ENCODE data around the gene FKBP6. TPM values are rescaled to one million over a fixed set of nuclear protein-coding genes. Genes with fewer than 3 reads are reported as not detected.
A peak's percentile ranks its signal among the peaks of the same experiment; 100 is the strongest.
"Not testable (repeated sequence)": the region's sequence is repeated elsewhere in the genome, so short reads cannot be mapped to it uniquely, and the experiment has no call there.

FKBP6 gene
- total RNA-seq, 1 donor, result not detected

- H3K4me3 ChIP-seq (ENCODE audit: low read depth, low read length); DNase-seq (ENCODE audit: low read depth): not testable (repeated sequence)
Measured at GRCh38 chr7:73323434-73324080, 4.4 kb upstream of the FKBP6 start.

DNA sequence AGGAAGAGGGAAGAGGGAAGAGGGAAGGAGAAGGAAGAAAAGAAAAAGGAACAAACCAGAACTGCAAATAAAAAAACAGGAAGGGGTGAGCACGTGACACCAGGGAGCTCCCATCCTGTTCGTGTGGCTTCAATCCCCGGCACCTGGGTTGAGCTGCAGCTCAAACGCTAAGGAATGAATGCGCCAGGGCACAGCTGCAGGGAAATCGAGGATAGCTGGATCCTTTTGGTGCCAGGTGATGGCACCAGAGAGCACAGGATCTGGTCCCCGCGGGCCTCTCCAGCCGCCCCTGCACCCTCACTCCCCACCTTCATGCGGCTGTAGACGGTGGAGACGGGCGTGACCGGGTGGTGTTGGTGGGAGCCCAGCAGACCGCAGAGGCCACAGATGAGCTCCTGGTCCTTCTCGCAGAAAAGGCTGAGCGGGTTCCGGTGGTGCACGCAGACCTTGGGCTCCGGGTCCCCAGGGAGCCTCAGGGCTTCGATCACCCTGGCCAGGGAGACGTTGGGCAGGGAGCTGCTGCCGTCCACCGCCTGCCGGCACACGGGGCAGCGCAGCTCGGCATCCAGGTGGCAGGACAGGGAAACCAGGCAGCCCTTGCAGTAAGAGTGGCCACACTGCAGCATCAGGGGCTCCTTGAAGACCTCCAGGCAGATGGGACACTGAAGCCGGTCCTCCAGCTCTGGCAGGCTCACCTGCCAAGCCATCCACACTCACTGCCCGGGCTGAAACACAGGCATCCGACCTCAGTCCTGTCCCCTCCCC is 3.7 kb upstream of the FKBP6 start:
- peak; percentile 40 for DNase-seq (ENCODE audit: low read depth)
- TF ChIP-seq, protein P1, sequence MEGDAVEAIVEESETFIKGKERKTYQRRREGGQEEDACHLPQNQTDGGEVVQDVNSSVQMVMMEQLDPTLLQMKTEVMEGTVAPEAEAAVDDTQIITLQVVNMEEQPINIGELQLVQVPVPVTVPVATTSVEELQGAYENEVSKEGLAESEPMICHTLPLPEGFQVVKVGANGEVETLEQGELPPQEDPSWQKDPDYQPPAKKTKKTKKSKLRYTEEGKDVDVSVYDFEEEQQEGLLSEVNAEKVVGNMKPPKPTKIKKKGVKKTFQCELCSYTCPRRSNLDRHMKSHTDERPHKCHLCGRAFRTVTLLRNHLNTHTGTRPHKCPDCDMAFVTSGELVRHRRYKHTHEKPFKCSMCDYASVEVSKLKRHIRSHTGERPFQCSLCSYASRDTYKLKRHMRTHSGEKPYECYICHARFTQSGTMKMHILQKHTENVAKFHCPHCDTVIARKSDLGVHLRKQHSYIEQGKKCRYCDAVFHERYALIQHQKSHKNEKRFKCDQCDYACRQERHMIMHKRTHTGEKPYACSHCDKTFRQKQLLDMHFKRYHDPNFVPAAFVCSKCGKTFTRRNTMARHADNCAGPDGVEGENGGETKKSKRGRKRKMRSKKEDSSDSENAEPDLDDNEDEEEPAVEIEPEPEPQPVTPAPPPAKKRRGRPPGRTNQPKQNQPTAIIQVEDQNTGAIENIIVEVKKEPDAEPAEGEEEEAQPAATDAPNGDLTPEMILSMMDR (IDR thresholded peaks at IDR 0.05; ENCODE audit: insufficient read depth, low read depth, low read length), result peak; percentile 53
- not testable (repeated sequence) for H3K4me3 ChIP-seq (ENCODE audit: low read depth, low read length)

DNA sequence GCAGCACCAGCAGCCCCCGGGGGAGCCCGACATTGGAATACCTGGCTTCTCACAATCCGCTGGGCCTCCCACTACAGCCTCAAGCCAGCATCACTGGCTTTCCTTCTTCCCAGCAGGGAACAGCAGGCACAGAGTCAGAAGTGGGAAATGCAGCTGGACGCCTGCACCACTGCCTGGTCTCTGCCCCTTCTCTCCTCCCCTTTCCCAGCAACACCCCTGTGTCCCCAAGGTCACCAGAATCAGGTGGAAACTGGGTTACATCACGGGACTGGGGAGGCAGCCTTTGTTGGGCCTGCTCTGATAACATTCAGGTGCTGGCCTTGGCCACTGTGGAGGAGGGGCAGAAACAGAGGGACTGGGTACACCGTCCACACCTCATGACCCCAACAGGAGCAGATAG is 2.5 kb upstream of the FKBP6 start:
- not testable (repeated sequence) for DNase-seq (ENCODE audit: low read depth); H3K4me3 ChIP-seq (ENCODE audit: low read depth, low read length)

- not testable (repeated sequence) for H3K4me3 ChIP-seq (ENCODE audit: low read depth, low read length); DNase-seq (ENCODE audit: low read depth)
Measured at GRCh38 chr7:73327449-73327848, 512 bp upstream of the FKBP6 start.

- H3K4me3 ChIP-seq (ENCODE audit: low read depth, low read length), result no peak overlapping the region
- no peak for DNase-seq (ENCODE audit: low read depth)
- TF ChIP-seq, protein P1 (IDR thresholded peaks at IDR 0.05; ENCODE audit: insufficient read depth, low read depth, low read length), result no peak
Measured at GRCh38 chr7:73328696-73329095, 735 bp downstream of the FKBP6 start.

DNA sequence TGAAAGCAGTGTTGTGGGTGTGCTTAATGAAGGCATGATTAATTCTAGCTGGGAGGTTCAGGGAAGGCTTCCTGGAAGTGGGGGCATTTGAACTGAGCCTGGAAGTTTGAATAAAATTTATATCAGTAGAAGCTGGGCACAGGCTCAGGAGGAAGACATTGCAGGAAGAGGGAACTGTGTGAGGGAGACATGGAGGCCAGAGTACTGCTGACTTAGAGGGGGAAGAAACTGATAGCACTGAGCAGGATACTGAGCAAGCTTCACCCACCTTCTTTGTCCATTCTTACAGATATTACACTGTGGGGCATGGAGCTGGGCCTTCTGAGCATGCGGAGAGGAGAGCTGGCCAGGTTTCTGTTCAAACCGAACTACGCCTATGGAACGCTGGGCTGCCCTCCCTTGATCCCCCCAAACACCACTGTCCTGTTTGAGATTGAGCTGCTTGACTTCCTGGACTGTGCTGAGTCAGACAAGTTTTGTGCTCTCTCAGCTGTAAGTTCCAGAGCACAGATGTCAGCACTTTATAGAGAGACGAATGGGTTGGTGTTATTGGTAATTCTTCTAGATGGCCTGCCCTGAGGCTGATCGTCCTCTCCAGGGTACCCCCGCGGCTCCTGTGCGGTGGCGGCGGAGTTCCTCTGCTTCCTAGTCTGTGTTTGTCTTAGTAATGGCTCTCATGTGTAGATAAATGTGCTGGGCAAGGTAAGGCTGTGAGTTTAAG is 2.1 kb downstream of the FKBP6 start:
- peak; percentile 29 for DNase-seq (ENCODE audit: low read depth)
- H3K4me3 ChIP-seq (ENCODE audit: low read depth, low read length), result no peak overlapping the region
- TF ChIP-seq, protein P1 (IDR thresholded peaks at IDR 0.05; ENCODE audit: insufficient read depth, low read depth, low read length), result no peak

DNA sequence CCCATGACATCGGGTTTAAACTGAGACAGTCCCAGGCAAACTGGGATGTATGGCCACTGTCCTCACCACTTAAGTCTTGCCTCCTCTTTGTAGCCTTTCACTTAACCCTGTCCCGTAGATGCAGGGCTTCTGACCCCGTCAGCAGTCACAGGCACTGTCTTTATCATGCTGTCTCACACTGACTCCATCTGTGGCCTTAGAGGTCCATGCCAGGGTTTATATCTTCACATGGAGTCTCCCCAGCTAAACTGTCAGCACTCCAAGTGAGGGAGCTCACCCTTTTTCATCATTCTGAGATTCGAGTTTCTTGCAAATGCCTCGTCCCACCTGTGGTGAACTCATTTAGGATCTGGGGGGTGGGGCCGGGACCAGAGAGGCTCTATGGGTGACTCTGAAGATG is 2.8 kb downstream of the FKBP6 start:
- DNase-seq (ENCODE audit: low read depth), result no peak
- TF ChIP-seq, protein P1 (IDR thresholded peaks at IDR 0.05; ENCODE audit: insufficient read depth, low read depth, low read length), result no peak
- no peak overlapping the region for H3K4me3 ChIP-seq (ENCODE audit: low read depth, low read length)

GRCh38 chr7:73332447-73332846 is 4.5 kb downstream of the FKBP6 start:
- TF ChIP-seq, protein P1 (IDR thresholded peaks at IDR 0.05; ENCODE audit: insufficient read depth, low read depth, low read length), result no peak
- no peak overlapping the region for H3K4me3 ChIP-seq (ENCODE audit: low read depth, low read length)
- no peak for DNase-seq (ENCODE audit: low read depth)

Measured in fibroblast of villous mesenchyme (primary cell).